ENCODE results near the gene SLC2A1.

The SLC2A1 gene

DNA sequence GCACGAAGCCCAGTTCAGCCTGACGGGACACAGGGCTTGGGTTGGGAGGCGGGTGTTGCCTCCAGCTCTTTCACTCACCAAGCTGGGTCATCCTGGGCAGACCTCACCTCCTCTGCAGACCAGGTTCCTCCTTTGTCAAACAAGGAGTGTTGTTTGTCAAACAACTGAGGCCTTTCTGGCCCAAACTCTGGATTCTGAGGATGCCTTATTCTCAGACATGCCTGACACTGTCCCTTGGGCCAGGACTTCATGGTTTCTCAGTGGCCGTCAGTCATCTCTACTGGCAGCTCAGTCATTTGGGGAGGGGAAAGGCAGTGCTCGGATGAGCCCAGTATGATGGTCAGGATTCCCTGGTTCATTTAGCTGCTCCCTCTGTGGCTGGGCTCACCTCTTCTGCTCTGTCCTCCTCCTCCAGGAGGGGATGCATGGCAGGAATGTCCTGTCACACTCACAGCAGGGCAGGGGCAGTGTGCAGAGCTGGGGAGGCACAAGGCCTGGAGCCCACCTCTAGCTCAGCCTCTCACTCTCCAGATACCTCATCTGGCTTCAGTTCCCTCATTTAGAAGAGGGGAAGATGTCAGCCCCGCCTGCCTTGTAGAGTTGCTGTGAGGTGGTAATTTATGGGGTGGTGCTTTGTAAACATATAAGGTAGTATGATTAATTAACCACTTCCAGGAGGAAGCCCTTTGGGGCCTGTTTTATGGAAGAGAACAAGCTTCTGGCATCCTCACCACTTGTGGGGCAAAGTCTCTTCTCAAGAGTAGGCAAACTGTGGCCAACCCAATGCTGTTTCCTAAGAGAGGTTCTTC lies 20.6 kb downstream of the SLC2A1 start:
- H3K27me3 ChIP-seq (ENCODE audit: control insufficient read depth, insufficient read depth, low read length) = no peaks in the 10 kb centered on the region
- H3K4me1 ChIP-seq (ENCODE audit: control insufficient read depth, insufficient read depth, low read length) = peaks cover 13% of the 10 kb centered on the region
- no peak overlapping the region for H3K27ac ChIP-seq (ENCODE audit: low read depth, low read length)
- H3K36me3 ChIP-seq (ENCODE audit: control insufficient read depth, insufficient read depth, low read length) = peaks cover 100% of the 10 kb centered on the region
- H3K9ac ChIP-seq (ENCODE audit: low read depth, low read length) = no peak overlapping the region
- H3K9me3 ChIP-seq (ENCODE audit: control insufficient read depth, insufficient read depth, low read length) = no peaks in the 10 kb centered on the region
- no peak overlapping the region for H3K4me3 ChIP-seq (ENCODE audit: low read depth, low read length)

DNA sequence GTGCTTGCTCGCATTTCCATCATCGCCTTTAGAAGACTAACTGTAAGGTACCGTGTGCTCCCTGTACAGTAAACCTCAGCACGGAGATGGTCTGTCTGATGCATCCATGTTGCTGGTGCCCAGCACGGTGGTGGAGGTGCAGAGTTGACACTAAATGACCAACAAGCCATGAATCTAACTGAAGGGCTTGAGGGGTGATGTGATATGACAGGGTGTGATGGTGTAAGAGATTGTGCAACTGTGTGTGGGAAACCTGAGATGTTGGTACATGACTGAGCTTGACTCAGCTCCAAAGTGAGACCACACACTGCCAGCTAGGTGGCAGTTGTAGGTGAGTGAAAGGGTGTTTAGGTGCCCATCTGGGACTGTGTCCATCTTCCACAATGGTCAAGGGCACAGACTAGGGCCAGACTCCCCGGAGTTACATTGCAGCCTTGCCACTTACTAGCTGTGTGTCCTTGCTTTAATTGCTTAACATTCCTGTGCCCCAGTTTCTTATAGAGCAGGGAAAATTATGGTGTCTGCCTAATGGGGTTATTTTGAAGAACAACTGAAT lies 21.4 kb downstream of the SLC2A1 start:
- Histone ChIP-seq H3K27me3 (ENCODE audit: control insufficient read depth, insufficient read depth, low read length) (no peaks in the 10 kb centered on the region), H3K36me3 (ENCODE audit: control insufficient read depth, insufficient read depth, low read length) (peaks cover 100% of the 10 kb centered on the region), H3K4me3 (ENCODE audit: low read depth, low read length) (no peak overlapping the region), H3K27ac (ENCODE audit: low read depth, low read length) (no peak overlapping the region), H3K4me1 (ENCODE audit: control insufficient read depth, insufficient read depth, low read length) (peaks cover 16% of the 10 kb centered on the region), H3K9me3 (ENCODE audit: control insufficient read depth, insufficient read depth, low read length) (no peaks in the 10 kb centered on the region), H3K9ac (ENCODE audit: low read depth, low read length) (no peak overlapping the region)

DNA sequence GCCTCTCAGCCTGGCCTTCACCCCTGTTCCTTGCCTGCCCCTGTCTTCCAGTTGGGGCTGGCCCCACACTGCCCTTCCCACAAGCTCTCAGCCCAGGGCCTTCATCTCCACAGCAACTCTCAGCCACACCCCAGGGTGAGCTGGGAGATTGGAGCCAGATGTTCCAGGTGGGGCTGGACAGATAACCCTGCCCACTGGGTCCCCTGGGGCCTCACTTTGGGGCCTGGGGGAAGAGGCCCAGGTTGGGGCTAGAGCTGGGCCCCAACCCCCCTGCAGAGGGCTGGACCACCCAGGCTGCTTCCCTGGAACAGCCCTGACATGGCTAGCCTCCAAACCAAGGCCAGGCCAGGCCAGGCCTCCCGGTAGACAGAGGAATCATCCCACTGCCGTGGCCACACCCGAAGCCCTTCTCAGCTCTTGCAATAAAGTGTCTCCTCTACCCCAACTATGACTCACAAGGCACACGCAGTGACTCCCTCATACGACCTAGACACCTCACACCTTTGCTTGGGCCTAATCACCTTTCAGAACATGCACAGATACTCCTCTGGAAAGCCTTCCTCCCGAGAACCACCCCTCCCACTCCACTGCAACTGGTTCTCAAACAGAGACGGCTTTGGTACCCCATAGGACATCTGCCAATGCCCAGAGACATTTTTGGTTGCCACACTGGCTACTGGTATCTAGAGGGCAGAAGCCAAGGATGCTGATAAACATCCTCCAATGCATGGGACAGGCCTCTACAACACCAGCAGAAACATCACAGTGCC lies 22.2 kb downstream of the SLC2A1 start:
- Histone ChIP-seq H3K9ac (ENCODE audit: low read depth, low read length) (no peak overlapping the region), H3K27ac (ENCODE audit: low read depth, low read length) (peak overlapping the region; percentile 48), H3K36me3 (ENCODE audit: control insufficient read depth, insufficient read depth, low read length) (peaks cover 96% of the 10 kb centered on the region), H3K4me3 (ENCODE audit: low read depth, low read length) (no peak overlapping the region), H3K9me3 (ENCODE audit: control insufficient read depth, insufficient read depth, low read length) (no peaks in the 10 kb centered on the region), H3K4me1 (ENCODE audit: control insufficient read depth, insufficient read depth, low read length) (peaks cover 16% of the 10 kb centered on the region), H3K27me3 (ENCODE audit: control insufficient read depth, insufficient read depth, low read length) (no peaks in the 10 kb centered on the region)

DNA sequence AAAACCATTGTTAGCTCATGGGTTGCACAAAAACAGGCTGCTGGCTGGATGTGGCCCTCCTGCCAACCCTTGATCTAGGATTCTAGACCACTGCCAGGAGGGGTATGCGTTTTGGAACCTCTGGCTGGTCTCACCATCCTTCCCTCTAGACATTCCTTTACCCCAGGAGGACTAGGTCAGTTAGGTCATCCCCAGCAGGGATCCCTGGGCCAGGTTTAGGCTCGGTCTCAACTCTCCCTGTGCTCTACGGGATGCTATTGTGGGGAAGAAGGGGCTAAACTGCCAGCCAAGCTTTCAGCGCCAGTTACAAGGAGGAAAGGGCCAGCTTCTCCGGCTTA lies 22.7 kb downstream of the SLC2A1 start:
- H3K9ac ChIP-seq (ENCODE audit: low read depth, low read length) = no peak overlapping the region
- H3K4me3 ChIP-seq (ENCODE audit: low read depth, low read length) = no peak overlapping the region
- peaks cover 16% of the 10 kb centered on the region for H3K4me1 ChIP-seq (ENCODE audit: control insufficient read depth, insufficient read depth, low read length)
- H3K27ac ChIP-seq (ENCODE audit: low read depth, low read length) = peak overlapping the region; percentile 48
- H3K9me3 ChIP-seq (ENCODE audit: control insufficient read depth, insufficient read depth, low read length) = no peaks in the 10 kb centered on the region
- peaks cover 96% of the 10 kb centered on the region for H3K36me3 ChIP-seq (ENCODE audit: control insufficient read depth, insufficient read depth, low read length)
- no peaks in the 10 kb centered on the region for H3K27me3 ChIP-seq (ENCODE audit: control insufficient read depth, insufficient read depth, low read length)

DNA sequence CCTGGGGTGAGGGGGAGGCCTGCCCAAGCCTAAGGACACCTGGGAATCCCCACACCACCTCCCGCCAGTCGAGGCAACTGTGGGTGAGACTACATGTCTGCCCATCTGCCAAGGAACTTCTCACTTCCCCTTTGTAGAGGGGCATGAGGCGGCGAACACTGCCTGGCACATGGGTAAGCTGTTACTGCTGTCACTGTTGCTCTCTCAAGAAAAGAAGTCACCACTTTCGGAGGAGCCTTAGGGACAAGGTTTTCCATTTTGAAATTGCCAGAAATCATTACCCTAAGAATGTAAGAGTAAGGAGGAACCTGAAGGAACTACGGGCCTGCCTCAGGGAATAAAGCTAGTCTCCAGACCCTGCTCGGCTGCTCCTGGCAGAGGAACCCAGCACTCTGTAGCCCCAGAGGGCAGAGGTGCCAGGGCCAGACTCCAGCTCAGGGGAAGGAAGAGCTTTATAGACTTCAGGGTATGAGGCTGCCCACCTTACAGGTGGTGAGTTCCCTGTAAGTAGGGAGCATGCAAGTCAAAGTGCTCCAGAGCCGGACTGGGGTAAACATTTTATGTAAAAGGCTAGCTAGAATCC lies 23.3 kb downstream of the SLC2A1 start:
- Histone ChIP-seq H3K4me1 (ENCODE audit: control insufficient read depth, insufficient read depth, low read length) (peaks cover 16% of the 10 kb centered on the region), H3K9ac (ENCODE audit: low read depth, low read length) (no peak overlapping the region)

DNA sequence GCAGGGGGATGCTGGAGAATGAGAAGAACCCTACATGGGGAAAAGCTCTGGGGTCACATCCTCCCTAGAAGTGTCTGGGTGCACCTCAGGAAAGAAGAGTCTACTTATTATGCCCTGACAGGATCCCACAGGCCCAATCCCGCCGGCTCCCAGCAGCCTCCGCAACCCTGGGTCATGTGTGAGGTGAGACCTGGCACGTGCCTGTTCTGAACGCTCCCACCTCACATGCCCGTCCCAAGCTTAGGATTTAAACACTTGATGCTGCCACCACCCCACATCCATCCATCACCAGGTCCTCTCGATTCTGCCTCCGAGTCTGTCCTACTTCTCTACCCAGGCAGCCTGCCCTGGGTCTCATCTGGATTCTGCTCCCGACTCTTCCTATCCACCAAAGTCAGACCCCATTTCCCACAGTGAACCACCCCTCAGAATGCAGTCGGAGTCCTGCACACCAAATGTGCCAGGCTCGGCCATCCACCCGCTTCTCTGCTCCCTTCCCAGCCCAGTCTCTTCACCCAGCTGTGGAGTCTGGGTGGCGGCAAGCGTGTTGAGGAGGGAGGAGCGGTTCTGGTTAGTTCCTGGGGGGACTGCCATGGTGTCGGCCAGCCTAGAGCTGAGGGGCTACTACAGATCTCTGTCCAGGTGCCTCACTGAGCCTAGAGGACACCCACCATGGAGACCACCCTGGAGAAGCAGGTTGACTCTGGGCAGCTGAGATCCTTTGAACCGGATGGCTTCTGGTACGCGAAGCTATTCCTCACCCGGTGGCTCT lies 23.9 kb downstream of the SLC2A1 start:
- H3K4me1 ChIP-seq (ENCODE audit: control insufficient read depth, insufficient read depth, low read length) = peaks cover 16% of the 10 kb centered on the region
- no peak overlapping the region for H3K27ac ChIP-seq (ENCODE audit: low read depth, low read length)
- no peaks in the 10 kb centered on the region for H3K27me3 ChIP-seq (ENCODE audit: control insufficient read depth, insufficient read depth, low read length)
- H3K36me3 ChIP-seq (ENCODE audit: control insufficient read depth, insufficient read depth, low read length) = peaks cover 96% of the 10 kb centered on the region
- no peak overlapping the region for H3K9ac ChIP-seq (ENCODE audit: low read depth, low read length)
- H3K9me3 ChIP-seq (ENCODE audit: control insufficient read depth, insufficient read depth, low read length) = no peaks in the 10 kb centered on the region
- H3K4me3 ChIP-seq (ENCODE audit: low read depth, low read length) = no peak overlapping the region

More for the DNA sequence above, 23.3 kb downstream of the SLC2A1 start:
- Histone ChIP-seq H3K4me3 (ENCODE audit: low read depth, low read length) (no peak overlapping the region), H3K27ac (ENCODE audit: low read depth, low read length) (no peak overlapping the region), H3K27me3 (ENCODE audit: control insufficient read depth, insufficient read depth, low read length) (no peaks in the 10 kb centered on the region), H3K9me3 (ENCODE audit: control insufficient read depth, insufficient read depth, low read length) (no peaks in the 10 kb centered on the region), H3K36me3 (ENCODE audit: control insufficient read depth, insufficient read depth, low read length) (peaks cover 96% of the 10 kb centered on the region)

DNA sequence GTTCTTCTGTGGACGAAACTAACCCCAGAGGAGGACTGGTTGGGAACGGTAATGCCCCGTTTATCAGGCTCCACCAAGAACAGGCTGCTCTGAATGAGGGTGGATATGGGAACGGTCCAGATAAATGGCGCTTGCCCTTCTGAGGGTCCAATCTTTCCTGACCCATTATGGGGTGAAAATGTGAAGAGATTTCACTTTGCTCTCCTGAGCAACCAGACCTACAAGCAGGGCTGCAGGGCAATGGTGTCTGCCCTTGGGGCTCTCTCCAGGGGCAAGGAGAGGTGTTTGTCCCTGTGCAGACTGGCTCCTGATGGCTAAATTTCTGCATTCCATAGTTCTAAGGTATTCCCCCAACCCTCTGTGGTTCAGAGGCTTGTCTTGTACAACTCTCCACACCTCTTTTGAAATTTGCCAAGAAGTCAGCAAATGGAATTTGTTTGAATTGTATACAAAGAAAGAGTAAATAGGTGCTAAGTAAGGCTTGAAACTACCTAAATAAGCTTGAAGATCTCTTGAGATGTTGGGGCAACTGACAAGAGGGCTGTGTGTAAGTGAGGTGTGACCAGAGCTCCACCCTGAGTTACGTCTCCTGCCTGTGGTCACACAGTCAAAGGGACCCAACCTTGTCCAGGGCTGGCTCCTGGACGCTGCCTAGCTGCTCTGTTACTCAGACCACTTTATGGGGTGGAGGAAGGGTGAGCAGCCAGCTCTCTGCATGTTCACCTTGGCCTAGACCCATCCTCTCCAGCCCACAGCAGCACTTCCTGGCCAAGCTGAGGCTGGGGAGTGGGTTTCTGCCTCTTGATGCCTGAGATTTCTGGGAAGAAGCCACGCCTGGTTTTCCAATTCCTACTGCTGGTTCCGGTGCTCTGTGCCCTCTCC lies 24.8 kb downstream of the SLC2A1 start:
- no peak overlapping the region for H3K9ac ChIP-seq (ENCODE audit: low read depth, low read length)
- peaks cover 96% of the 10 kb centered on the region for H3K36me3 ChIP-seq (ENCODE audit: control insufficient read depth, insufficient read depth, low read length)
- H3K27me3 ChIP-seq (ENCODE audit: control insufficient read depth, insufficient read depth, low read length) = no peaks in the 10 kb centered on the region
- H3K4me3 ChIP-seq (ENCODE audit: low read depth, low read length) = no peak overlapping the region
- H3K27ac ChIP-seq (ENCODE audit: low read depth, low read length) = no peak overlapping the region
- no peaks in the 10 kb centered on the region for H3K9me3 ChIP-seq (ENCODE audit: control insufficient read depth, insufficient read depth, low read length)
- peaks cover 16% of the 10 kb centered on the region for H3K4me1 ChIP-seq (ENCODE audit: control insufficient read depth, insufficient read depth, low read length)

DNA sequence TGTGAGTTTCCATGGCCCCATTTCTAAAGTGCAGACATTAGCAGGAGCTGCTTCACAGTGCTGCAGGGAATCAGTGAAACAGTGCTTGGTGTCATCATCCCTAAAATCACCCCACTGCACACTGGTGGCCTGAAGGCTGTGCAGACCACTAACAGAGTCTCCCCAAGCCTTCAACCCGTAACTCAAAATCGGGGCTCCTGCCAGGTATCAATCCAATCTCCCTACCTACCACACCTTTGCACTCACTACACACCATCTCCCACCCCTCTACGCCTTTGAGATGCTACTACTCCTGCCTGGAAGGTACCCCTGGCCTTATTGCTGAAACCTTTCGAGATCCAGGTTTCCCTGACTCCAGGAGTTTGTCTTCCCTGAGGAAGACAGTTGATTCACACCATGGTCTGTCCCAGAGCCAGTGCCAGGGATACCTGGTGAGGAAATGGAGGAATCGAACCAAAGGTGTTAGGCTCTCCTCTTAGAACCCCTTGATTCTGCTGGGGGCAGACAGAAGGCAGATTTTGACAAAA lies 25.5 kb downstream of the SLC2A1 start:
- Histone ChIP-seq H3K36me3 (ENCODE audit: control insufficient read depth, insufficient read depth, low read length) (peaks cover 96% of the 10 kb centered on the region), H3K9me3 (ENCODE audit: control insufficient read depth, insufficient read depth, low read length) (no peaks in the 10 kb centered on the region), H3K4me3 (ENCODE audit: low read depth, low read length) (no peak overlapping the region), H3K27me3 (ENCODE audit: control insufficient read depth, insufficient read depth, low read length) (no peaks in the 10 kb centered on the region), H3K4me1 (ENCODE audit: control insufficient read depth, insufficient read depth, low read length) (peaks cover 16% of the 10 kb centered on the region), H3K27ac (ENCODE audit: low read depth, low read length) (no peak overlapping the region), H3K9ac (ENCODE audit: low read depth, low read length) (no peak overlapping the region)

DNA sequence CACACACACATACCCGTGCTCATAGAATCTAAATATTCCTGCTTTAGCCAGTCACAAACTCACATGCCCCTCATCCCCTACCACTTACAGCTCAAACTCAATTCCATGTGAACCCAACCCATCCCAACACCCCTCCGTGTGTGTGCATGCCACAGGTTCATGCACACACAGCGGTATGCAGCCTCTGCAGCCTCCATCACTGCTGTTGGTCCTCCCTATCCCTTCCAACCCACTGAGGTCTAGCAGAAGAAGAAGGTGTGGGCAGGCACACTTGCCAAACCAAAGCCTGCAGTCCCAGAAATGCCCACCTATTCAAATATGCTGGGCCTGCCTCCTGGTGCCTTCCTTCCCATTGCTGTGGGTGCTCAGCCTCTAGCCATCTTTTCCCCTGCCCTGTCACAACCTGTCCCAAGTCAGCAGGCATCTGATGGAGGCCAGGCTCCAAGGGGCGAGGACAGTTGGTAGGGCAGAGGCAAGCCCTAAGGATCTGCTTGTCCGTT lies 26.2 kb downstream of the SLC2A1 start:
- H3K4me1 ChIP-seq (ENCODE audit: control insufficient read depth, insufficient read depth, low read length) = peaks cover 11% of the 10 kb centered on the region

More for the DNA sequence above, 26.2 kb downstream of the SLC2A1 start:
- peak overlapping the region; percentile 51 for H3K27ac ChIP-seq (ENCODE audit: low read depth, low read length)
- no peak overlapping the region for H3K9ac ChIP-seq (ENCODE audit: low read depth, low read length)
- H3K4me3 ChIP-seq (ENCODE audit: low read depth, low read length) = no peak overlapping the region
- H3K36me3 ChIP-seq (ENCODE audit: control insufficient read depth, insufficient read depth, low read length) = peaks cover 96% of the 10 kb centered on the region
- H3K9me3 ChIP-seq (ENCODE audit: control insufficient read depth, insufficient read depth, low read length) = no peaks in the 10 kb centered on the region
- H3K27me3 ChIP-seq (ENCODE audit: control insufficient read depth, insufficient read depth, low read length) = no peaks in the 10 kb centered on the region
